ENCODE results near the gene RACK1.

DNA sequence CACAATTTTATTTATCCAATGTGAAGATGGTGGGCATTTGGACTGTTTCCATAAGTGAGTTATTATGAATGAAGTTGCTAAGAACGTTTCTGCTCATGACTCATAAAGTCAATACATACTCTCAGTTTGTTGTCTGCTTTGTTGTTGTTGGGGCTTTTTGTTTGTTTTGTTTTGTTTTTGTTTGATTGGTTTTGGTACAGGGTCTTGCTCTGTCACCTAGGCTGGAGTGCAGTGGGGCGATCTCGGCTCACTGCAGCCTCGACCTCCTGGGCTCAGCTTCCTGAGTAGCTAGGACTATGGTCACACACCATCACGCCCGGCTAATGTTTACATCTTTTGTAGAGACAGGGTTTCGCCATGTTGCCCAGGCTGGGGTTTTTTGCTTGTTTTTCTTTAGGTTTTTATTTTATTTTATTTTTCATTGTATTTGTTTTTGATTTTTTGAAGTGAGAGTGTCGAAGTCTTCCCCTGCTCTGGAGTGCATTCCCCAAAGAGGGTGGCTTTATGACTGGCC is 56.7 kb downstream of the RACK1 start:
- TF ChIP-seq, protein P1, sequence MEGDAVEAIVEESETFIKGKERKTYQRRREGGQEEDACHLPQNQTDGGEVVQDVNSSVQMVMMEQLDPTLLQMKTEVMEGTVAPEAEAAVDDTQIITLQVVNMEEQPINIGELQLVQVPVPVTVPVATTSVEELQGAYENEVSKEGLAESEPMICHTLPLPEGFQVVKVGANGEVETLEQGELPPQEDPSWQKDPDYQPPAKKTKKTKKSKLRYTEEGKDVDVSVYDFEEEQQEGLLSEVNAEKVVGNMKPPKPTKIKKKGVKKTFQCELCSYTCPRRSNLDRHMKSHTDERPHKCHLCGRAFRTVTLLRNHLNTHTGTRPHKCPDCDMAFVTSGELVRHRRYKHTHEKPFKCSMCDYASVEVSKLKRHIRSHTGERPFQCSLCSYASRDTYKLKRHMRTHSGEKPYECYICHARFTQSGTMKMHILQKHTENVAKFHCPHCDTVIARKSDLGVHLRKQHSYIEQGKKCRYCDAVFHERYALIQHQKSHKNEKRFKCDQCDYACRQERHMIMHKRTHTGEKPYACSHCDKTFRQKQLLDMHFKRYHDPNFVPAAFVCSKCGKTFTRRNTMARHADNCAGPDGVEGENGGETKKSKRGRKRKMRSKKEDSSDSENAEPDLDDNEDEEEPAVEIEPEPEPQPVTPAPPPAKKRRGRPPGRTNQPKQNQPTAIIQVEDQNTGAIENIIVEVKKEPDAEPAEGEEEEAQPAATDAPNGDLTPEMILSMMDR (optimal IDR thresholded peaks at IDR 0.05 in 1 of 3, IDR thresholded peaks at IDR 0.05 in 1 of 3, conservative IDR thresholded peaks at IDR 0.05 in 1 of 3; ENCODE audit: extremely low read depth in 1 of 3, insufficient read depth in 2 of 3, low read length in 3 of 3), result no peak
- TF ChIP-seq EZH2 (IDR thresholded peaks at IDR 0.05; ENCODE audit: low read length), result no peak
